HCT116 (cell line): Measurements from ENCODE around the gene TICRR.

Source experiments
- POLR2AphosphoS5 ChIP-seq: IDR thresholded peaks from 2 replicates; pipeline ENCODE4 v1.6.1; 2011; ENCODE audit warnings: mild to moderate bottlenecking, low read depth, low read length, moderate library complexity
- TCF7L2 ChIP-seq: IDR thresholded peaks from 2 replicates; pipeline ENCODE4 v1.7.0; 2011; ENCODE audit warnings: borderline replicate concordance, inconsistent platforms; ENCODE audit not compliant: insufficient read depth, insufficient read length; ENCODE audit errors: extremely low read depth
- ZNF274 ChIP-seq: fragments of 200-500 bp; sonication (Bioruptor generic); IDR thresholded peaks from 2 replicates; pipeline ENCODE4 v1.6.1; 2014; ENCODE audit warnings: mild to moderate bottlenecking, low read depth, low read length, inconsistent platforms
- TF ChIP-seq, protein P1 (sequence below), 3 experiments: fragments of 200-600 bp in 1 of 3; sonication (generic) in 1 of 3; IDR thresholded peaks in 2 of 3; conservative IDR thresholded peaks in 1 of 3; 2 replicates each; pipeline ENCODE4 v1.5.1; 2012 to 2017; ENCODE audit warnings: low read depth in 2 of 3, low read length in 2 of 3, antibody characterized with exemption in 1 of 3, borderline replicate concordance in 1 of 3, control low read depth in 1 of 3, mild to moderate bottlenecking in 1 of 3, mixed read lengths in 1 of 3, mixed run types in 1 of 3, moderate library complexity in 1 of 3; ENCODE audit not compliant: insufficient read depth in 1 of 3
- TF ChIP-seq, protein P2 (sequence below): IDR thresholded peaks from 2 replicates; pipeline ENCODE4 v1.6.1; 2012

DNA sequence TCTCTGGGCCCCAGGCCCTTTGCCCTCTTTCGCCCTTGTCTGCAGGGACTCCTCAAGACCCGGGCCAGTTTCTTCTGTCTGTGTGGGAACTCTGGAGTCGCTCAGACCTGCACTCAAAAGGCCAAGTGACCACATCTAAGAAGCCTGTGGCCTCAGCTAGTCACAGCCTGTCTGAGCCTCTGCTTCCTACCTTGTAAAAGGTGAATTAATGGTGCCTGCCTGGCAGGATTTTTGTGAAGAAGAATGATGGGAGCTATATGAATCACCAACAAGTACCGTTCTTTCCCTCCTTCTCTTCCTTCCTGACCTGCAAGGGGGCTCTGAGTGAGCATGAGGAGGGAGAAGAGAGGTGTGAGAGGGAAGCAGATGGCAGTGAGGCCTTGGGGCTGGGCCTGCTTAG is 96.4 kb downstream of the TICRR start:
- no peak for TF ChIP-seq ZNF274
- no peak for TF ChIP-seq TCF7L2
- TF ChIP-seq, protein P1, sequence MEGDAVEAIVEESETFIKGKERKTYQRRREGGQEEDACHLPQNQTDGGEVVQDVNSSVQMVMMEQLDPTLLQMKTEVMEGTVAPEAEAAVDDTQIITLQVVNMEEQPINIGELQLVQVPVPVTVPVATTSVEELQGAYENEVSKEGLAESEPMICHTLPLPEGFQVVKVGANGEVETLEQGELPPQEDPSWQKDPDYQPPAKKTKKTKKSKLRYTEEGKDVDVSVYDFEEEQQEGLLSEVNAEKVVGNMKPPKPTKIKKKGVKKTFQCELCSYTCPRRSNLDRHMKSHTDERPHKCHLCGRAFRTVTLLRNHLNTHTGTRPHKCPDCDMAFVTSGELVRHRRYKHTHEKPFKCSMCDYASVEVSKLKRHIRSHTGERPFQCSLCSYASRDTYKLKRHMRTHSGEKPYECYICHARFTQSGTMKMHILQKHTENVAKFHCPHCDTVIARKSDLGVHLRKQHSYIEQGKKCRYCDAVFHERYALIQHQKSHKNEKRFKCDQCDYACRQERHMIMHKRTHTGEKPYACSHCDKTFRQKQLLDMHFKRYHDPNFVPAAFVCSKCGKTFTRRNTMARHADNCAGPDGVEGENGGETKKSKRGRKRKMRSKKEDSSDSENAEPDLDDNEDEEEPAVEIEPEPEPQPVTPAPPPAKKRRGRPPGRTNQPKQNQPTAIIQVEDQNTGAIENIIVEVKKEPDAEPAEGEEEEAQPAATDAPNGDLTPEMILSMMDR (IDR thresholded peaks at IDR 0.05 in 2 of 3, conservative IDR thresholded peaks at IDR 0.05 in 1 of 3; ENCODE audit: borderline replicate concordance in 1 of 3, insufficient read depth in 1 of 3, low read depth in 2 of 3, low read length in 2 of 3), result no peak
- TF ChIP-seq, protein P2, sequence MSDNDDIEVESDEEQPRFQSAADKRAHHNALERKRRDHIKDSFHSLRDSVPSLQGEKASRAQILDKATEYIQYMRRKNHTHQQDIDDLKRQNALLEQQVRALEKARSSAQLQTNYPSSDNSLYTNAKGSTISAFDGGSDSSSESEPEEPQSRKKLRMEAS, result no peak
- no peak for TF ChIP-seq POLR2AphosphoS5
